ENCODE measurements around the gene NDEL1. TPM values are rescaled to one million over a fixed set of nuclear protein-coding genes. Genes with fewer than 3 reads are reported as not detected.

Gene NDEL1
- total RNA-seq, 4 donors from 2014 or later, result 58.1 to 67.3 (median 63.4) TPM

DNA sequence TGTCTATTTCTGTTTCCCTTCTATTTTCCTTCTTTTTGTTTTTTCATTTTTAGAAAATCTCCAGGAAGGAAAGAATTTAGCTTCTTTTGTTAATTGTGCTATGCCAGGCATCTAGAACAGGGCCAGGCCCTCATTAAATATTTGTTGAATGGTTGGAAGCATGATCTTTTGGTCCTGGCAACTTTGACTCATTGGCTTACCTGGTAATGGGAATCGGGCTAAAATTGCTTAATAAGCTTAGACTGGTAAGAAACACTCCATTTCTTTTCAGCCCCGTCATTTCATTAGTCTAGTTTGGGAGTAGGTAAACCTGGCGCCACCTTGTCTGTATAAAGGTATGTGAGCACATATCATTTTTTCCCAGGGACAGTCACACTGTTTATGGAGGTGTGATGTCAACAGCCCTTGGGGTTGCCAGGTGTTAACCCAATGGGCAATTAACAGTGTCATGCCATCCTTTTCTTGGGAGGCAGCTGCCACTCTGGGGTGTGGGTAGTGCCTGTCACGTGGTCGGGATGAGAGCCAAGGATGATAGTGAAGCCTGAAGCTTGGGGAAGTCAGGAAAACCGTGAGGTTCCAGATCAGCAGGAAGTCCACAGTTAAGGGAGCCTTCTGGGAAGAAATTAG lies 9.5 kb upstream of the NDEL1 start:
- Histone ChIP-seq H3K4me3 (no peak overlapping the region), H3K9me3 (no peaks in the 10 kb centered on the region), H3K36me3 (no peaks in the 10 kb centered on the region), H3K4me1 (peaks cover 0 to 2% (median 0%) of the 10 kb centered on the region in 3 donors), H3K27ac (no peak overlapping the region), H3K27me3 (no peaks in the 10 kb centered on the region)
- TF ChIP-seq POLR2AphosphoS5 (IDR thresholded peaks at IDR 0.05) (no peak), POLR2A (IDR thresholded peaks at IDR 0.05) (no peak), EP300 (IDR thresholded peaks at IDR 0.05) (no peak)
- TF ChIP-seq, protein P1, sequence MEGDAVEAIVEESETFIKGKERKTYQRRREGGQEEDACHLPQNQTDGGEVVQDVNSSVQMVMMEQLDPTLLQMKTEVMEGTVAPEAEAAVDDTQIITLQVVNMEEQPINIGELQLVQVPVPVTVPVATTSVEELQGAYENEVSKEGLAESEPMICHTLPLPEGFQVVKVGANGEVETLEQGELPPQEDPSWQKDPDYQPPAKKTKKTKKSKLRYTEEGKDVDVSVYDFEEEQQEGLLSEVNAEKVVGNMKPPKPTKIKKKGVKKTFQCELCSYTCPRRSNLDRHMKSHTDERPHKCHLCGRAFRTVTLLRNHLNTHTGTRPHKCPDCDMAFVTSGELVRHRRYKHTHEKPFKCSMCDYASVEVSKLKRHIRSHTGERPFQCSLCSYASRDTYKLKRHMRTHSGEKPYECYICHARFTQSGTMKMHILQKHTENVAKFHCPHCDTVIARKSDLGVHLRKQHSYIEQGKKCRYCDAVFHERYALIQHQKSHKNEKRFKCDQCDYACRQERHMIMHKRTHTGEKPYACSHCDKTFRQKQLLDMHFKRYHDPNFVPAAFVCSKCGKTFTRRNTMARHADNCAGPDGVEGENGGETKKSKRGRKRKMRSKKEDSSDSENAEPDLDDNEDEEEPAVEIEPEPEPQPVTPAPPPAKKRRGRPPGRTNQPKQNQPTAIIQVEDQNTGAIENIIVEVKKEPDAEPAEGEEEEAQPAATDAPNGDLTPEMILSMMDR (IDR thresholded peaks at IDR 0.05), result no peak
- no peak for ATAC-seq
- 58 to 71% methylated on average over 4 to 6 of the region's 6 CpGs for whole genome bisulfite sequencing, 2 donors (ENCODE audit: low coverage in 1 of 2)

DNA sequence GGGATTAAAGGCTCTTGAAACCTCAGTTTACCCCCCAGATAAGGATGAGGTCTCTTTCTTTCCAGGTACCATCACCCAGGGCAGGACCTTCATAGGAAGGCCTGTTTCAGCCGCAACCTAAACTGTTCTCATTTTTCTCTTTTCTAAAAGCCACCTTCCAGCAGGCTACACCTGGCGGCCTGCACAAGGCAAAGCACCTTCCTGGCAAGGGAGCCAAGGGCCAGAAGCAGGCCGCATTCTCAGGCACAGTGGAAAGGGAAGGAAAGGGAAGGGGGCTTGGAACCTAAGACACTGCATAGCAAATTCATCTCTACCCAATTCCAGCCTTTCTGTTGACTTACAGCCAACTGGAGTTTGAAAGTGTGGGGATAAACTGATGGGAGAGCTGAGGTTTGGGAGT lies 8.9 kb upstream of the NDEL1 start:
- H3K27me3 ChIP-seq, result no peaks in the 10 kb centered on the region
- TF ChIP-seq POLR2A (IDR thresholded peaks at IDR 0.05) (no peak), EP300 (IDR thresholded peaks at IDR 0.05) (no peak), POLR2AphosphoS5 (IDR thresholded peaks at IDR 0.05) (no peak)
- TF ChIP-seq, protein P1 (IDR thresholded peaks at IDR 0.05), result no peak
- 80 to 100% methylated on average over 1 to 2 of the region's 3 CpGs for WGBS, 2 donors (ENCODE audit: low coverage in 1 of 2)
- peaks cover 0 to 7% (median 0%) of the 10 kb centered on the region in 3 donors for H3K4me1 ChIP-seq
- ATAC-seq, result no peak
- H3K27ac ChIP-seq, result no peak overlapping the region
- H3K9me3 ChIP-seq, result no peaks in the 10 kb centered on the region
- no peaks in the 10 kb centered on the region for H3K36me3 ChIP-seq
- no peak overlapping the region for H3K4me3 ChIP-seq

DNA sequence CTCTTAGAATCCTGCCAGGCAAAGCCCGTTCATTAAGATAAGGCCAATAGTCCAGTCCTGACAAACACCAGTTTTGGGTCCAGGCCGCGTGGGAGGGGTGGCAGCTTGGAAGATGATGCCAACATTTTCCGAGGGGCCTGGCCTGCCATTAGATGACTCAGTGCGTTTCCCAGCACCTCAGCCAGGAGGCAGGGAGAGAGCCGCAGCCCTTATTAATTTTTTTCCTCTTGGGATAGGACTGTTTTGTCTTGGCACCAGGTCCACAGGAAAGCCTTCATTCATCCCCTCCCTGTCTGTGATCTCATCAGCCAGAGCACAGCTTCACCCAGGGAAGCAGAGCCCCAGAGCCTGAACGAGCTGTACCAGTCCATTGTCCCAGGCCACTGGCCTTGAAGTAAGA lies 4.7 kb upstream of the NDEL1 start:
- no peaks in the 10 kb centered on the region for H3K9me3 ChIP-seq
- TF ChIP-seq POLR2AphosphoS5 (IDR thresholded peaks at IDR 0.05), result peak; percentile 84
- TF ChIP-seq, protein P1 (IDR thresholded peaks at IDR 0.05), result no peak
- TF ChIP-seq EP300 (IDR thresholded peaks at IDR 0.05), result no peak
- peak overlapping the region in 3 of 4 donors; percentile 65 to 71 (median 69) for H3K27ac ChIP-seq
- no peaks in the 10 kb centered on the region for H3K36me3 ChIP-seq
- WGBS, 2 donors (ENCODE audit: low coverage in 1 of 2), result 16% methylated on average over 7 of the region's 7 CpGs; no CpG with 5 or more reads in 1 of the 2 donors
- peaks cover 0 to 13% (median 0%) of the 10 kb centered on the region in 3 donors for H3K4me1 ChIP-seq
- no peak overlapping the region for H3K4me3 ChIP-seq
- no peaks in the 10 kb centered on the region for H3K27me3 ChIP-seq
- ATAC-seq, result peak; percentile 20

DNA sequence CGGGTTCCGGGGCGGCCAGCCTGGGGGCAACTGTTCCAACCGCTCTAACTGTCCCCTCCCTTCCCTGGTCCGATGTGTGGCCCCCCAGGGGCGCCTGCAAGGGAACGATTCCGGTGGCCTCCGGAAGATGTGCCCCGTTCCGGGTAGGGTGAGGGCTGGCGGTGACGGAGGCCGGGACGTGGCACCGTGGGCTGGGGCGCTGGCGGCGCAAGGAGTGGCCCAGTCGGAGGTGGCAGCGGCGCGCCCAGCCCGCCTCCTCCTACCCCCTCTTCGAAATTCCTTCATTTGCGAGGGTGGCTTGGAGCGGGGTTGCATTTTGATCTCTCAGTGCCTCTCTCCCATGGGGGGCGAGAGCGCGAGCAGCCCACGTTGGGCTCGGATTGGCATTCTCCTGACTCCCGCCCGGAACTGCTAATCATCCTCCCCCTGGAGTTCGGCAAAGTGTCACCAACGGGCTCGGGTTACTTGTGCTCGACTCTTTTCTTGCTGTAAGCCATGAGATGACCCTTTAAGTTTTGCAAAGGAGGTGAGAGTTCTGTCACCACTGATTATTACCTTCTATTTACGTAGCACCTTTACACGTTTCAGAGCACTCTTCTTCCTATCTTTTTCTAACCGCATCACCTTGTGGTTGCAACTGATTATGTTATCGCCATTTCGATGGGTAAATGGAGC lies 622 bp downstream of the NDEL1 start:
- peak overlapping the region; percentile 89 to 100 (median 100) for H3K27ac ChIP-seq
- peaks cover 0 to 49% (median 3%) of the 10 kb centered on the region in 3 donors for H3K4me1 ChIP-seq
- H3K9me3 ChIP-seq, result no peaks in the 10 kb centered on the region
- peak overlapping the region; percentile 61 to 98 for H3K4me3 ChIP-seq
- 0% methylated on average over 5 to 8 of the region's 43 CpGs for WGBS, 2 donors (ENCODE audit: low coverage in 1 of 2)
- H3K36me3 ChIP-seq, result peaks cover 0 to 21% of the 10 kb centered on the region in 2 donors
- TF ChIP-seq POLR2A (IDR thresholded peaks at IDR 0.05) (no peak), POLR2AphosphoS5 (IDR thresholded peaks at IDR 0.05) (peak; percentile 34)
- no peaks in the 10 kb centered on the region for H3K27me3 ChIP-seq
- peak; percentile 73 for ATAC-seq

DNA sequence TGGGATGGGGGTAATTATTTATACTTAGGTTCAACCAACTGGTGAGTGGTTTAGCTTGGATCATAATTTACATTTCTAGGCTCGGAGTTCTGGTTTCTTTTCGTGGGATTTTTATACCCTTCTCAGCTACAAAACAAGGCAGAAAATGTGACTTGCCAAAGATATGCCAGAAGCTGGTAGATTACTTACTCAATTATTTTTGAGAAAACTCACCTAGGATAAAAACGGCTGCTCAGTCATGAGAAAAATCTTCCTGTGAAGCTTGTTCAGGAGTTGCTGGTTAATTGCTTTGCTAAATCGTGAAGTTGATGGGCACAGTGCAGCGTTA lies 1.1 kb downstream of the NDEL1 start:
- ATAC-seq, result no peak
- Histone ChIP-seq H3K36me3 (peaks cover 0 to 21% of the 10 kb centered on the region in 2 donors), H3K9me3 (no peaks in the 10 kb centered on the region), H3K4me1 (peaks cover 0 to 50% (median 3%) of the 10 kb centered on the region in 3 donors), H3K4me3 (peak overlapping the region; percentile 61 to 98), H3K27ac (peak overlapping the region; percentile 89 to 100 (median 100)), H3K27me3 (no peaks in the 10 kb centered on the region)
- WGBS, 2 donors (ENCODE audit: low coverage in 1 of 2), result 2 to 8% methylated on average over 5 of the region's 5 CpGs
- TF ChIP-seq EP300 (IDR thresholded peaks at IDR 0.05), result no peak
- TF ChIP-seq POLR2A (IDR thresholded peaks at IDR 0.05), result no peak
- TF ChIP-seq POLR2AphosphoS5 (IDR thresholded peaks at IDR 0.05), result no peak
- TF ChIP-seq, protein P1 (IDR thresholded peaks at IDR 0.05), result no peak
